ENCODE data around the gene PIGR. TPM values are rescaled to one million over a fixed set of nuclear protein-coding genes. Genes with fewer than 3 reads are reported as not detected.
"Not testable (repeated sequence)": the region's sequence is repeated elsewhere in the genome, so short reads cannot be mapped to it uniquely, and the experiment has no call there.

PIGR gene
- total RNA-seq, 1 experiment from 2014 or later: not detected

GRCh38 chr1:206933333-206933945 lies 12.8 kb downstream of the PIGR start:
- Histone ChIP-seq H3K4me1 (no peaks in the 10 kb centered on the region), H3K9me3 (replicated peaks) (no peaks in the 10 kb centered on the region), H3K27me3 (peaks cover 7% of the 10 kb centered on the region), H3K36me3 (no peaks in the 10 kb centered on the region), H3K4me3 (no peak overlapping the region), H3K27ac (no peak overlapping the region)
- DNase-seq: peak; percentile 55 to 70

GRCh38 chr1:206932177-206932576 lies 14.1 kb downstream of the PIGR start:
- H3K27ac ChIP-seq: no peak overlapping the region
- H3K36me3 ChIP-seq: no peaks in the 10 kb centered on the region
- H3K9me3 ChIP-seq (replicated peaks): no peaks in the 10 kb centered on the region
- H3K4me1 ChIP-seq: no peaks in the 10 kb centered on the region
- H3K4me3 ChIP-seq: no peak overlapping the region
- H3K27me3 ChIP-seq: peaks cover 7% of the 10 kb centered on the region; the same call in 1 of the 2 replicates
- no peak for DNase-seq

DNA sequence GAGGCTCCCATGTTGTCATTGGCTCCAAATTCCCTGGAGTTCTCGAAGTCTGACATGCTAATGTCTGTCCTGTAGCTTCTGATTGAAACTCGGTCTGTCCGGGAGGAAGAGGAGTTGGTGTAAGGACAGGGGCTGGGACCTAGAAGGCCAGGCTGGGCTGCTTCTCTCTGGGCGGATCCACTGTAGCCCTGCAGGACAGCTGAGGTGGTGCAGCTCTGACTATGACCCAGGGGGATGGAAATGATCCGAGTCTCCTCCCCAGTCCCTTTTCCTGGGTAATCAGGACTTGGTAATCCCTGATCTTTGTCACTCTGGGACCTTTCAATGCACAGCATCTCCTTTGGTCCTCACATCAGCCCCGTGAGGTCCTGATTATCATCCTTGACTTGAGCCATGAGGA lies 14.6 kb downstream of the PIGR start:
- Histone ChIP-seq H3K4me3 (no peak overlapping the region), H3K9me3 (replicated peaks) (no peaks in the 10 kb centered on the region), H3K27me3 (peaks cover 7% of the 10 kb centered on the region; the same call in 1 of the 2 replicates), H3K27ac (no peak overlapping the region), H3K4me1 (no peaks in the 10 kb centered on the region), H3K36me3 (no peaks in the 10 kb centered on the region)
- DNase-seq: no peak

- no peaks in the 10 kb centered on the region for H3K36me3 ChIP-seq
- H3K27me3 ChIP-seq: peaks cover 7% of the 10 kb centered on the region; the same call in 1 of the 2 replicates
- no peak overlapping the region for H3K27ac ChIP-seq
- DNase-seq: no peak
- H3K4me3 ChIP-seq: no peak overlapping the region
- no peaks in the 10 kb centered on the region for H3K9me3 ChIP-seq (replicated peaks)
- no peaks in the 10 kb centered on the region for H3K4me1 ChIP-seq
Measured at GRCh38 chr1:206930210-206930798, 16.0 kb downstream of the PIGR start.

DNA sequence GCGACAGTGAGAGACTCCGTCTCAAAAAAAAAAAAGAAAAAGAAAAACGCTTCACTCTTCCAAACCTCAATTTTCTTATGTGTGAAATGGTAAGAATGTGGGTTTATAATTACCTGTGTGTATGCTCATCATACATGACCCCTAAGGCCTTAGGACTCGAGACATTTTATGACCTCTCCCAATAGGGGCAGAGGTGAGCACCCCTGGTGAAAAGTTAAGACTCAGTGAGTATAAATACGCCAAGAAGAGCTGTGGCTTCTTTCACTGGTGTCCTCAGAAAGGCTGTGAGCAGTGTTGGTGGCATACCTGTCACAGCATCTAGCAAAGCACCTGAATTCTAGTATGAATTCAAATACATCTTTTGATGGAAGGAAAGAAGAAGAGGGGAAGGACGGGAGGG lies 16.7 kb downstream of the PIGR start:
- H3K36me3 ChIP-seq: no peaks in the 10 kb centered on the region
- no peak for DNase-seq
- H3K4me3 ChIP-seq: no peak overlapping the region
- H3K27me3 ChIP-seq: peaks cover 7% of the 10 kb centered on the region; the same call in 1 of the 2 replicates
- no peaks in the 10 kb centered on the region for H3K9me3 ChIP-seq (replicated peaks)
- no peaks in the 10 kb centered on the region for H3K4me1 ChIP-seq
- H3K27ac ChIP-seq: no peak overlapping the region

- H3K4me1 ChIP-seq: no peaks in the 10 kb centered on the region
- no peaks in the 10 kb centered on the region for H3K27me3 ChIP-seq
- DNase-seq: no peak
- H3K4me3 ChIP-seq: no peak overlapping the region
- H3K9me3 ChIP-seq (replicated peaks): no peaks in the 10 kb centered on the region
- no peak overlapping the region for H3K27ac ChIP-seq
- H3K36me3 ChIP-seq: no peaks in the 10 kb centered on the region
Measured at GRCh38 chr1:206926286-206926685, 20.0 kb downstream of the PIGR start.

DNA sequence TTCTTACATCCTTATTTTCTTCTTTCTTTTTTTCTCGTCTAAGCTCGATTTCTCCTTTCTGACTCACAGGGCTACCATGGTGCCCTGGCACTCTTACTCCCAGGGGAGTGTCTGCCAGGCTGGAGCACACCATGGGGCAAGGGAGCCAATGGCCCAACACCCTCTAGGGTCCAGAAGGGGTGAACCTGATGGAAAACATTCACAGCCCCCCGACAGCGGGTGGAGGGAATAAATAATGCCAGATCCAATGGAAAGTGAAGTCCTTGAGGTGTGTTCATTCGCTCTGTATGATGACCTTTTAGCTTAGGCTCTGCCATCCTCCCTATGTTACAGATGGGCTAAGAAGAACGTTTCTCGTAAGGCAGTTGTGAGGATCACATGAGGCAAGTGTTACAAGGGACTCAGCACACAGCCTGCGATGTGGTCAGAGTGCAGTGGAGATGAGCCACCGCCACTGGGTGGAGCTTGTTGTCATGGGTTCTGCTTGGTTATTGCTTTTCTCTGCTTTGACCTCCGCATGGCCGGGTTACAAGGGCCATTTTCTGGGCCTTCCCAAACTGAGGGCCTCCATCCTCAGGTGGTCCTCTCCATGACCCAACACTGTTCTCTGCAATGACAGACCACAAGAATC lies 21.0 kb downstream of the PIGR start:
- H3K36me3 ChIP-seq: no peaks in the 10 kb centered on the region
- H3K9me3 ChIP-seq (replicated peaks): no peaks in the 10 kb centered on the region
- H3K27ac ChIP-seq: no peak overlapping the region
- no peaks in the 10 kb centered on the region for H3K27me3 ChIP-seq
- no peak overlapping the region for H3K4me3 ChIP-seq
- H3K4me1 ChIP-seq: no peaks in the 10 kb centered on the region
- DNase-seq: peak in 1 of 2 experiments; percentile 15

DNA sequence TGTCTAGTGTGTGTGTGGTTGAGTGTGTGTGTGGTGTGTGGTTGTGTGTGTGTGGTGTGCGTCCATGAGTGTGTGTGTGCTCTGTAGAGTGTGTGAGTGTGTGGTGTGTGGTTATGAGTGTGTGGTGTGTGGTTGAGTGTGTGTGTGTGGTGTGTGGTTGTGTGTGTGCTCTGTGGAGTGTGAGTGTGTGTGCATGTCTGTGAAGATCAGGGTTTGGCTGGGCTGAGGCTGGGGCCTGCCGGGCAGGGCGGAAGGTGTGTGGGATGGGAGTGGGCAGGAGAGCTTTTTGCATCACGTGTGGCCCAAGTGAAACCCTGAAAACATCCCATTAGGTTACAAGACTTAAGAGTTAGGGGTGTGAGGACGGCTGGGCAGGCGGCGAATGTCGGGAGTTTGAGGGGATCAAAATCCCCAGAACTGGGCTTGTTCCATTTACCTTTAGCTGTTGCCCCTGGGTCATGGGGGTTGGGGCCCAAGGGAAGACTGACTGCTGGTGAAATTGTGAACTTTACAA lies 21.6 kb downstream of the PIGR start:
- H3K36me3 ChIP-seq: no peaks in the 10 kb centered on the region
- no peaks in the 10 kb centered on the region for H3K9me3 ChIP-seq (replicated peaks)
- H3K4me1 ChIP-seq: no peaks in the 10 kb centered on the region
- no peak for DNase-seq
- no peak overlapping the region for H3K4me3 ChIP-seq
- no peak overlapping the region for H3K27ac ChIP-seq
- H3K27me3 ChIP-seq: no peaks in the 10 kb centered on the region

GRCh38 chr1:206923961-206924557 lies 22.2 kb downstream of the PIGR start:
- H3K4me3 ChIP-seq; H3K9me3 ChIP-seq (replicated peaks); H3K27ac ChIP-seq; H3K36me3 ChIP-seq; H3K27me3 ChIP-seq; DNase-seq; H3K4me1 ChIP-seq: not testable (repeated sequence)

DNA sequence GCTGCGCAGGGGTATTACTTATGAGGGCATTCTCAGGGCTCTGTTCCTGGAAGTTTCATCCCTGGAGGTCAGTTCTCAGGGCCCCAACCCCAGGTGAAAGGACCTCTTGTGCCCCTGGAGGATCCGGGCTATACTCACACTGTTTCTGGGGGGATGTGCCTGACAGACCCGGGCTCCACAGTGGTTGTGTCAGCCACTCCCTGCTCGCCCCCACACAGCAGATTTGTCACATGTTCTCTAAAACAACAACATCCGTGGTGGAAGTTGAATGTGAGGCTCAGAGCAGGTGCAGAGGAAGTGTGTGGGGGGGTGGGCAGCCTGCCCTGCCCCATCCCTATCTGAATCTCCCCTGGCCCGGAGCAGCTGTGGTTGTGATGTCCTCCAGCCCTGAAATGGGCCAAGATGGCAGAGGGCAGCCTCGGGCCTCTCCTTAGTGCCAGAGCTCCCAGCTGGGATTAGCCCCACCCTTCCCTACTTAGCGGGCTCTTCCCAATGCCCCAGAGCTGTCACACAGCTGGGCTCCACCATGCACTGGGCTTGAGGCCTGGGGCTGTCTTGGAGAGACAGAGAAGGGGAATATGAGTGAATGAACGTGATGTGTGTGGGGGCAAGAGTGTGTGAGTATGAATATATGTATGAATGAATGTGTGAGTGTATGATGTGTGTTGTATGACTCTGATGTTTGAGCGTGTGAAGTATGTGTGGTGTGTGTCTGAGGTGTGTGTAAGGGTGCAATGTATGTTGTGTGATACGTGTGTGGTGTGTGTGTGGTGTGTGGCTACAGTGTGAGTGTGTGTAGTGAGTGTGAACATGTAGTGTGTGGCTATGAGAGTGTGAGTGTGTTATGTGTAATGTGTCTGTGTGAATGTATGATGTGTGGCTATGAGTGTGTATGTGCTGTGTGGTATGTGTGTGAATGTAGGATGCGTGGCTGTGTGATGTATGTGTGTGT lies 23.0 kb downstream of the PIGR start:
- Histone ChIP-seq H3K4me3 (no peak overlapping the region), H3K9me3 (replicated peaks) (no peaks in the 10 kb centered on the region), H3K27ac (no peak overlapping the region), H3K4me1 (no peaks in the 10 kb centered on the region), H3K36me3 (no peaks in the 10 kb centered on the region), H3K27me3 (no peaks in the 10 kb centered on the region)
- peak; percentile 27 to 39 for DNase-seq

- Histone ChIP-seq H3K9me3 (replicated peaks) (no peaks in the 10 kb centered on the region), H3K27ac (no peak overlapping the region), H3K4me1 (no peaks in the 10 kb centered on the region), H3K27me3 (no peaks in the 10 kb centered on the region), H3K4me3 (no peak overlapping the region), H3K36me3 (no peaks in the 10 kb centered on the region)
- DNase-seq: no peak
Measured at GRCh38 chr1:206922524-206922923, 23.7 kb downstream of the PIGR start.

- peaks cover under 1% of the 10 kb centered on the region; the same call in 1 of the 2 replicates for H3K27me3 ChIP-seq
- no peak for DNase-seq
- no peaks in the 10 kb centered on the region for H3K9me3 ChIP-seq (replicated peaks)
- no peak within 1 kb of the TSS for H3K27ac ChIP-seq
- no peaks in the 10 kb centered on the region for H3K4me1 ChIP-seq
- no peak within 1 kb of the TSS for H3K4me3 ChIP-seq
- no peaks in the 10 kb centered on the region for H3K36me3 ChIP-seq
Measured at GRCh38 chr1:206921772-206922265, 24.4 kb downstream of the PIGR start, which contains the start of gene FCMR. Gene FCMR, minus strand, starts transcription at chr1:206921941. Its CDS starts 87 bp downstream, at chr1:206921854.

DNA sequence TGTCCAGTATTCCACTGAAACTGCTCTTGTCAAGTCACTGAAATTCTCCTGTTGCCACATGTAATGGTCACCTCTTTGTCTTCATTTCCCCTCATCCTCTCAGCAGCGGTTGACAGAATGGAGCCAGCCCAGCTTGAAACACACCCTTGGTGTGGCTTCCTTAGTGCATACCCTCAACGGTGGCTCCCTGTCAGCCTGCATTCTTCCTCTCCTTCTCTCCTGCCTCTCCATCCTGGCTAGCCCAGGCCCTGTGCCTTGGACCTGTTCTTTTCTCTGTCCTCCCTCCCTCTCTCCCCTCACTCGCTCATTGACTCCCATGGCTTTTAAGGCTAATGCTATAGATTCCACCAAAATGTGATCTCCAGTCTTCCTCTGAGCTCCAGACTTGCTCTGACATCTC lies 28.2 kb downstream of the PIGR start:
- Histone ChIP-seq H3K36me3 (no peaks in the 10 kb centered on the region), H3K4me3 (no peak overlapping the region), H3K9me3 (replicated peaks) (no peaks in the 10 kb centered on the region), H3K27me3 (peaks cover 5% of the 10 kb centered on the region; the same call in 1 of the 2 replicates), H3K27ac (no peak overlapping the region), H3K4me1 (no peaks in the 10 kb centered on the region)
- no peak for DNase-seq

Data from SJCRH30 (cell line).